ENCODE measurements around the gene CXorf66.
"Not testable (repeated sequence)": the region's sequence is repeated elsewhere in the genome, so short reads cannot be mapped to it uniquely, and the experiment has no call there.

- not testable (repeated sequence) for TF ChIP-seq EZH2phosphoT487, CTCF, EZH2 (IDR thresholded peaks at IDR 0.05)
Observed at GRCh38 chrX:139961091-139961490, 4.2 kb downstream of the CXorf66 start.

All from neural progenitor cell (in vitro differentiated cells).